Measurements from ENCODE around the gene LYVE1. TPM values are rescaled to one million over a fixed set of nuclear protein-coding genes. Genes with fewer than 3 reads are reported as not detected.

LYVE1 gene
- total RNA-seq, 4 donors from 2014 or later, result 0.42 to 66.8 (median 21.6) TPM

DNA sequence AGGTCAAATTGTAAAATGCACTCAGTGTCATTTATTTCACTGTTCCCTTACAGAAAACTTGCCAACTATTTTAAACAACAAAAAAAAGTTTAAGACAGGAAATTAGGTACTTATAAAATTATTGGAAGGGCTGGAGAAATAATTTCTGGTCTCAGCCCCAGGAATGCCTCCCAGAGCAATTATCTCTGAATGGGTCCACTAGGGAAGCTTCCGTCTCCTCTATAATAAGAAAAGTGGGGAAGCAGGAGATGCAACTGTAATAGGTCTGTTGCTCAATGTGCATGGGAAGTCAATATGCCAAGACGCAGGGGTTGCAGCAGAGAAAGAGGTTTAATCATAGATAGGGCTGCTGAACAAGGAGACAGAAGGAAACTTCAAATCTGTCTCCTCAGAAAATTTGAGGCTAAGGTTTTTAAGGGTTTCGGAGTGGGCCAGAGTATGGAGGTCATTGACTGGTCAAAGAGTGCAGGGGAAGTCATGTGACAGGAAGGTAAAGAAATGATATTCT, 16.6 kb downstream of the LYVE1 start:
- intact Hi-C loops (cut with DNase I), result no loop called here
- no peak overlapping the region for H3K27ac ChIP-seq
- 89 to 90% methylated on average over 3 of the region's 3 CpGs for WGBS, 2 donors

DNA sequence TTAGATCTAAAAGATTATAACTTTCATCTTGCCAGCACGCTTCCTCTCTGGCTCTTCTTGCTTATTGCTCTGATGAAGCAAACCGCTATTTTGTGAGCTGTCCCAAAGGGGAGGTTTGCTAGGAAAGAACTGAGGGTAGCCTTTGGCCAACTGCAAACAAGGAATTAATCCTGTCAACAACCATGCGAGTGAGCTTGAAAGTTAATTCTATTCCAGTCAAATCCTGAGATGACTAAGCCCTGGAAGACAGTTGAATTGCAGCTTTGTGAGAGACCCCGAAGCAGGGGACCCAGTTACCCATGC, 17.2 kb downstream of the LYVE1 start:
- intact Hi-C loops (cut with DNase I), result no loop called here
- H3K27me3 ChIP-seq, result no peaks in the 10 kb centered on the region
- 72 to 75% methylated on average over 4 of the region's 4 CpGs for WGBS, 2 donors
- H3K27ac ChIP-seq, result no peak overlapping the region
- H3K9me3 ChIP-seq, result no peaks in the 10 kb centered on the region
- no peak overlapping the region for H3K4me3 ChIP-seq
- H3K4me1 ChIP-seq, result no peaks in the 10 kb centered on the region
- TF ChIP-seq, protein P1, sequence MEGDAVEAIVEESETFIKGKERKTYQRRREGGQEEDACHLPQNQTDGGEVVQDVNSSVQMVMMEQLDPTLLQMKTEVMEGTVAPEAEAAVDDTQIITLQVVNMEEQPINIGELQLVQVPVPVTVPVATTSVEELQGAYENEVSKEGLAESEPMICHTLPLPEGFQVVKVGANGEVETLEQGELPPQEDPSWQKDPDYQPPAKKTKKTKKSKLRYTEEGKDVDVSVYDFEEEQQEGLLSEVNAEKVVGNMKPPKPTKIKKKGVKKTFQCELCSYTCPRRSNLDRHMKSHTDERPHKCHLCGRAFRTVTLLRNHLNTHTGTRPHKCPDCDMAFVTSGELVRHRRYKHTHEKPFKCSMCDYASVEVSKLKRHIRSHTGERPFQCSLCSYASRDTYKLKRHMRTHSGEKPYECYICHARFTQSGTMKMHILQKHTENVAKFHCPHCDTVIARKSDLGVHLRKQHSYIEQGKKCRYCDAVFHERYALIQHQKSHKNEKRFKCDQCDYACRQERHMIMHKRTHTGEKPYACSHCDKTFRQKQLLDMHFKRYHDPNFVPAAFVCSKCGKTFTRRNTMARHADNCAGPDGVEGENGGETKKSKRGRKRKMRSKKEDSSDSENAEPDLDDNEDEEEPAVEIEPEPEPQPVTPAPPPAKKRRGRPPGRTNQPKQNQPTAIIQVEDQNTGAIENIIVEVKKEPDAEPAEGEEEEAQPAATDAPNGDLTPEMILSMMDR (IDR thresholded peaks at IDR 0.05), result no peak
- no peak for TF ChIP-seq POLR2A (IDR thresholded peaks at IDR 0.05)
- H3K36me3 ChIP-seq, result no peaks in the 10 kb centered on the region
- no peak for DNase-seq

More for the DNA sequence above, 16.6 kb downstream of the LYVE1 start:
- H3K36me3 ChIP-seq, result no peaks in the 10 kb centered on the region
- TF ChIP-seq POLR2A (IDR thresholded peaks at IDR 0.05), result no peak
- TF ChIP-seq, protein P1 (IDR thresholded peaks at IDR 0.05), result no peak
- H3K4me3 ChIP-seq, result no peak overlapping the region
- DNase-seq, result no peak
- H3K4me1 ChIP-seq, result no peaks in the 10 kb centered on the region
- no peaks in the 10 kb centered on the region for H3K27me3 ChIP-seq
- H3K9me3 ChIP-seq, result no peaks in the 10 kb centered on the region

DNA sequence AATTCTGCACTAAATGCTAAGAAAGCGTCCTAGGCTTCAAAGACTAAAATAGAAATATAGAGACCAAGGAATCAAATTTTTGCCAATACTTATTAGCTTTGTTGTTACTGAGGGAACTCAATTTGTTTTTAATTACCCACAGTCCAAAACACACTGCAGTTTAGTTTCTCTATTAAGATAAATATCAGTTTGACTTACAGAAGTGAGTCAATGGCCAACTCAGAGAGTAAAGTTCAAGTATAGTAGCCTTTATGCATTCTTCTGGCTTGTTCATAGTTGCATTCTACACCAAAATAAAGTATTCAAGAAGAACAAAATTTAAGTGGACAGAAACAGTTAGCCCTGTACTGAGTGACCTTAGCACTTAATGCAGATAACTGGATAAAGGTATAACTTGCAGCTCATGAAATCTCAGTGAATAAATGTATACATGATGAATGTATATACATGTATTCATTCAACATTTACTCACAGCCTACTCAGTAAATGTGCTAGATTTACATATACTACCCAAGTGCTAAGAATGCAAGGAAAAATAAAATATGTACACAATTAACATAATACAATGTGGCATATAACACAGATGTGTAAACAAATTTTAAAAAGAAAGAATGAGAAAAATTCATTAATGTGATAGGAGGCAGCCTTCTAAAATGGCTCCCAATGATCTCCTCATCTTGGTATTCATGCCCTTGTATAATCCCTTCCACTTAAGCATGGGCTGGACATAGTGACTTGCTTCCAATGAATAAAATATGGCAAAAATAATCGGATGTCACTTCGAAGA, 17.8 kb downstream of the LYVE1 start:
- H3K27me3 ChIP-seq, result no peaks in the 10 kb centered on the region
- 78 to 84% methylated on average over 3 of the region's 3 CpGs for WGBS, 2 donors
- intact Hi-C loops (cut with DNase I), result no loop called here
- H3K27ac ChIP-seq, result no peak overlapping the region
- no peak overlapping the region for H3K4me3 ChIP-seq
- no peaks in the 10 kb centered on the region for H3K36me3 ChIP-seq
- H3K9me3 ChIP-seq, result no peaks in the 10 kb centered on the region
- no peak for DNase-seq
- no peaks in the 10 kb centered on the region for H3K4me1 ChIP-seq
- no peak for TF ChIP-seq POLR2A (IDR thresholded peaks at IDR 0.05)
- TF ChIP-seq, protein P1 (IDR thresholded peaks at IDR 0.05), result no peak

DNA sequence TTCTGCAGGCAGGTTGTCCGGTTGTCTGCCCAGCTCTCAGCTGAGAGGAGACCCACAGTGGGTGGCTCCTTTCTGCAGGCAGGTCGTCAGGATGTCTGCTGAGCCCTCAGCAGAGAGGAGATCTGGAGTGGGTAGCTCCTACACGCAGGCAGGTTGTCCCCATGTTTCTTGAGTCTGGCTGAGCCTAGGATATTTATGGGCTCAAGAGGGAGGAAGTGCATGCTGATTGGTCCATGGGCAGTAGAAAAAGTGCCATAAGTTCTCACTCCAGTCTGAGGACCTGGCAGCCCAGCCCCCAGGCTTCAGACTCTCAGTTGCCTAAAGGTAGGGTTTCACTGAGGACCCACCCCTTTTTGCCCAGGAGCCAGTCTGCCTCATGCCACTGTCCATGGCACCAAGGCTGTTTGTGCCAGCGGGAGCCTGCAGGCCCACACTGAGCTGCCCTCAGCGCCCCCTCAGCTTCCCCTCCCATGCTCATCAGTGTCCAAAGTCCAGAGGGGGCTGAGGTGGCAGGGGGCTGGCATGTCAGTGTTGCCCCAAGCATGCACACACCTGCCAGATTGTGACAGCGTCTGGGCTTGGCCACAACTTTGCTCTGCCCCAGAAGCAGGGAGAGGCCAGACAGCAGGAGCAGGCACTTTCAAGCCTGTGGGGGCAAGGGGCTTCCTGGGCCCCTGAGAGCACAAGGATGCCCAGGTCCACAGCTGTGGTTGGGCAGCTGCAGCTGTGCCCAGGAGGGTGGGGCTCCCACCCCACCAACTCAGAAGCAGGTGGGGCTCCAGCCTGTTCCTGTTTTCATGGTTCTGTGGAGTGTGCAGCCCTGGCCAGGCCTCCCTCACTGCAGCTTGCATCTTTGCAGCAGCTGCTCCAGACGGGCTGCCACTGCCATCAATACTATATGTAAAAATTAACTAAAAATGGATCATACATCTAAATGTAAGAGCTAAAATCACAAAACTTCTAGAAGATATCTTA, 23.7 kb downstream of the LYVE1 start:
- intact Hi-C loops (cut with DNase I), result no loop called here
- Histone ChIP-seq H3K27ac (no peak overlapping the region), H3K36me3 (no peaks in the 10 kb centered on the region), H3K27me3 (no peaks in the 10 kb centered on the region), H3K4me3 (no peak overlapping the region), H3K4me1 (peaks cover 0 to 16% (median 5%) of the 10 kb centered on the region in 3 donors), H3K9me3 (no peaks in the 10 kb centered on the region)
- no peak for TF ChIP-seq POLR2A (IDR thresholded peaks at IDR 0.05)
- TF ChIP-seq, protein P1 (IDR thresholded peaks at IDR 0.05), result no peak
- 67 to 88% methylated on average over 1 to 2 of the region's 7 CpGs for WGBS, 2 donors
- no peak for DNase-seq

DNA sequence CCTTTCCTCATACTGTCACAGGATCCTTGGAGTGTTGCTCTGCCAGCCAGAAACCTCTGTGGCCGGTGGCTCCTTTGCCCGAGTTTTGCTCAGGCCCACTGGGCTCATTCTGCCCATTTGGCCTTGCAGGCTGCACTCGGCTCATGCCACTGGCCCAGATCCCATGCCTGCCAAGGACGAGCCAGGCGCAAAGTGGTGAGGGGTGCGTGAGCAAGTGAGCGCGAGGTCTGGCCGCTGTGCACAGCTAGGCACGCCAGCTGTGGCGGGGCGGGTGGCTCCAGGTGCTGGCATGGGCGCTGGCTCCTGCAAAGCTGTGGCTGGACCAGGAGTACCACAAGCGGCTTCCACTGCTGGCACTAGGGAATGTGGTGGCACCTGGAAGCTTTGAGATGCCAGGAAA, 24.7 kb downstream of the LYVE1 start:
- intact Hi-C loops (cut with DNase I), result no loop called here
- Histone ChIP-seq H3K4me1 (peaks cover 0 to 26% (median 13%) of the 10 kb centered on the region in 3 donors), H3K27me3 (no peaks in the 10 kb centered on the region), H3K27ac (no peak overlapping the region), H3K4me3 (no peak overlapping the region), H3K36me3 (no peaks in the 10 kb centered on the region), H3K9me3 (no peaks in the 10 kb centered on the region)
- TF ChIP-seq POLR2A (IDR thresholded peaks at IDR 0.05), result no peak
- TF ChIP-seq, protein P1 (IDR thresholded peaks at IDR 0.05), result no peak
- 95 to 100% methylated on average over 9 of the region's 14 CpGs for WGBS, 2 donors
- DNase-seq, result no peak

All from esophagus squamous epithelium (tissue), 5 donors.